Cortex of kidney (tissue), 1 donor: ENCODE results near the gene ZNF775.
"Not testable (repeated sequence)": the region's sequence is repeated elsewhere in the genome, so short reads cannot be mapped to it uniquely, and the experiment has no call there.

ENCODE experiments used
- DNase-seq: peaks from one replicate; lab custom pipeline; 2025; lab: John Stamatoyannopoulos, UW

ZNF775 gene

DNA sequence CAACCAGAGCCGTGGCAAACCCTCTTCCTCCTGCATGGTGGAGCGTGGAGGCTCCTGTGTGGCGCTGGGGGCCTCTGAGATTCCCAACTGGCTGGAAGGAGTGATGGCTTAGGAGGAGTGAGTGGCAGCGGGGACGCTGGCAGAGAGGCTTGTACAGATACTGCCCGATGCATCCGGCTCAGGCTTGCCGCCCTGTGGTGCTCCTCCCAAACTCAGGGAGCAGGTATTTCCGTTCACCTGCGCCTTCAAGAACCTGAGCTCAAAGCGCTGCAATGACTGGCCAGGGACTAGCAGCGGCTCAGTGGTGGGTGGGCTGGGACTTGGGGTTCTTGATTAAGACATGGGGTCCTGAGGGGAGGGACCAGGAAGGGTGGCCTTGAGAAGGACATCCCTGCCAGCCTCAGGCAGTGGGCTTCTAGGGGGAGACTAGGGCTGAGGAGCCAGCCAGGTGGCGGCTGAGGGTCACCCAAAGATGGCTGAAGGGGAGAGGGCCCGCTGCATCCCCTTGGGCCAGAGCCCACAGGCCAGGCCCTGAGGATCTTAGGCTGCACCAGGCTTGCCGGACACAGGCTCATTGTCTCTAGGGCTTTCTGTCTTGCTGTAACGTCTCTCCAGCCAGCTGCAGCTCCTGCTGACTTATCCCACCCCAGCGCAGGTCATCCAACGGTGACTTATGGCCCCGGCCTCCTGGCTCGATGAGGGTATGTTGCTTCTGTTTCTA lies 3.2 kb downstream of the ZNF775 start:
- DNase-seq, result no peak

- no peak for DNase-seq
Observed at GRCh38 chr7:150382844-150383225, 3.7 kb downstream of the ZNF775 start.

DNA sequence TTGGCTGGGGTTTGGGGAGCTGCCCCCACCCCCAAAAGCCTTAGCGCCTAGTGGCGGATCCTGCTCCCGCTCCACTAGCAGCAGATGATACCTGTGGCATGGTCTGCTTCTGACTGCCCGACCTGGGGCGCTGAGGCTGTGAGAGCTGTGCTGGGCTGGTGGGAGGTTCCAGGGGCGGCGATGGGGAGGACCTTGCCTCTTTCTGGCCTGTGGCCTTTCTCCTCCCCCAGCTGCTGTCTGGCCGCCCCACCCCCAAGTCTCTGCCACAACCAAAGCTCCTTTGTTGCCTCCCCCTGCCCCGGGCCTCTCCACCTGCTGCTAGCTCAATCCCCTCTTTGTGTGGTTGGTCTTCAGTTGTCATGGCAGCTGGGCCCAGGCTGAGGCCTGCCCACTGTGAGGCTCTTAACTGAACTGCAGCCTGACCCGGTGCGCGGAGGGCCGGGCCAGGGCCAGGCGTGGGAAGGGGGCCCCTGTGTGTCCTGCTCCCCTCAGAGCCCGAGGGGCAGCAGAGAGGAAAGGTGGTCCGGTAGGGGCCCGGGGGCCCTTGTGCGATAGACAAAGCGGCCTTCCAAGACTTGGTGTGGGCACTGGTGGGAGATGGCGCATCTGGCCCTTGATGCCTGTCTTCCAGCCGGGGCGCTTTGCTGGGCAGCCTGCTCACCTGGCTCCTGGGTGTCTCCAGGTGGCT lies 4.7 kb downstream of the ZNF775 start:
- no peak for DNase-seq

- DNase-seq, result no peak
Observed at GRCh38 chr7:150384406-150385301, 5.5 kb downstream of the ZNF775 start.

DNA sequence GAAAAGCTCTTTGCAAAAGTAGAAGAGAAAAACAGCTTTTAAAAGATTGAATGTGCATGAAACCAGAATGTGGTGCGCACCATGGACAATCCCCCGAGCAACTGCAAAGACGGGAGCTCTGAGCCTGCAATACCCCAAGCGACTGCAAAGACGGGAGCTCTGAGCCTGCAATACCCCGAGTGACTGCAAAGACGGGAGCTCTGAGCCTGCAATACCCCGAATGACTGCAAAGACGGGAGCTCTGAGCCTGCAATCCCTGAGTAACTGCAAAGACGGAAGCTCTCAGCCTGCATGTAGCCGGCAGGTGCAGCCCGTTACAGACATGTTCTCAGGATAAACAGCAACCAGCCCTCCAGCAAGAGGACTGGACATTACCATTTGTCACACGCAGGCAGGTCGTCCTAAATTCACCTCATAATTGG lies 6.2 kb downstream of the ZNF775 start:
- no peak for DNase-seq

DNA sequence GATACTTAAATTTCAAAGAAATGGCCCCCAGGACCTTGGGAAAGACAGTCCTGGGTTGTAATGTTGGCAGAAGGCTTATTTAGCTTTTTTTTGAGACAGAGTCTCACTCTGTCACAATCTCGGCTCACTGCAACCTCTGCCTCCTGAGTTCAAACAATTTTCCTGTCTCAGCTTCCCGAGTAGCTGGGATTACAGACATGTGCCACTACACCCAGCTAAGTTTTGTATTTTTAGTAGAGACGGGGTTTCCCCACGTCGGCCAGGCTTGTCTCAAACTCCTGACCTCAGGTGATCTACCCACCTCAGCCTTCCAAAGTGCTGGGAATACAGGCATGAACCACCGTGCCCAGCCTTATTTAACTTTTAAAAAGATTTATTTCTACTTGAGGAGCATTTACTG lies 6.8 kb downstream of the ZNF775 start:
- not testable (repeated sequence) for DNase-seq

DNA sequence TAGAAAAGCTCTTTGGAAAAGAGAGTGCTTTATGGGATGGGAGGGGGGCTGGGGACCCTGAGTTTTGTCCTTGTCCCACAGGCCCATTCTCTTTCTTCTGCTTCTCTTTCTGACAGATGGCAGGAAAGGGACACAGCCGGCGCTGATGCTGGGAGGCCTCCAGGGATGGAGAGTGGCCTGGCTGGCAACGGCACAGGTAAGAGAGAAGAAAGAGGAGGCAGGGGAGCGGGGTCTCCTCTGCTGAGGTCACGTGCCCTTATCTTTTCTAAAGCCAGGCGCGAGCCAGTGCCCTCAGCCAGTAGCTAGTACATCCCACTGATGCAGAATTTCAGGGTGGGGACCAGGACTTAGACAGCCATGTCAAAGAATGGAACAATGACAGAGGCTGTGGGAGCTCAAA lies 9.2 kb downstream of the ZNF775 start:
- no peak for DNase-seq

DNA sequence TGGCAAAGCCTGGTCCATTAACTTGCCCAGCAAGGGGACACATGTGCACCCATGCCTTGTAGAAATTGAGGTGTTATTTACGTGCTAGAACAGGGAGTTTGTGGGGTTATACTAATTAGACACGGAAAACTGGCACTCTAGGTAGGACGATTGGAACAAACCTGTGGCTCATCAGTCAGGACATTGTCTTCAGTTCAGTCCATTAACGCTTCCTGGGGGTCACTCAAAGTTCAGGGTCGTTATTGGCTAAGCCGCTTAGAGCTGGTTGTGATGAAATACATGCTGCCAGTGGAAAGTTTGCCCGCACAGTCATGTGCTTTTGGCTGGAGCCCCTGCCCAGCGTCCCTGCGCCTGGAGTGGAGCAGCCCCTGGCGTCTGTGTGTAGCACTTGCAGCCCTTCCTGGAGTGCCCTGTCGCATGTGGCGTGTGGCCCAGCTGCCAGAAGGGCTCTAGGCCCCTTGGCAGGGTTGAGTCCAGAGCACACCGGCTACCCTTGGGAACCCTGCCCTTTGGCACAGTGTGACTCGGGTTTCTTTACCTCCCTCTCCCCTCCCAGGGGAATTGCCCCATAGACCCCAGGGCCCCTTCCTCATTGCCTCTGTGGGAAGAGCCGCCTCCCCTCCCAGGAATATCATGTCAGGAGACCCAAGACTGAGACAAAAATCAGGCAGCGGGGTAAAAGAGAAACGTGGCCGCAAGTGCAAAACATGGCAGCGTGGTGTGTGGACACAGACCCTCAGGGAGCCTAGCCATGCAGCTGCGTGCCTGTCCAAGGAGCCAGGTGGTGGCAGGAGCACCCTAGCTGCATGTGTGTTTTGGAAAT lies 9.8 kb downstream of the ZNF775 start:
- no peak for DNase-seq

GRCh38 chr7:150389532-150389816 lies 10.3 kb downstream of the ZNF775 start:
- DNase-seq, result no peak

DNA sequence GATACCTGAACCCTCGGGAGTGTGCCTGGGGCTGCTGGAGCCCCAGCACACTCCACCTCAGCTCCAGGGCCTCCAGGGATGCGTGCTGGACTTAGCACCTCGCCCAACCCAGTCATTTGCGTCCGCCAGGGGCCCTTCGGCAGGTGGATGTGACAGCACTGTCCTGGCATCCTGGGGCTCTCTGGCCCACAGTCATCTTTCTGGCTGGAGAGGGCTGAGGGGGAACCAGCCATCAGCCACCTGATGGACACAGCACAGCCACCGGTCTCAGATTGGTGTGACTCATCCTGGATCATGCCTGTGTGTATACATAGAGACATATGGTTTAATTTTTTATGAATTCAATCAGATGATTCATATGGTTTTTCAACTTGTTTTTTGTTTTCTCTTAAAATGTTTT lies 11.1 kb downstream of the ZNF775 start:
- DNase-seq, result no peak

DNA sequence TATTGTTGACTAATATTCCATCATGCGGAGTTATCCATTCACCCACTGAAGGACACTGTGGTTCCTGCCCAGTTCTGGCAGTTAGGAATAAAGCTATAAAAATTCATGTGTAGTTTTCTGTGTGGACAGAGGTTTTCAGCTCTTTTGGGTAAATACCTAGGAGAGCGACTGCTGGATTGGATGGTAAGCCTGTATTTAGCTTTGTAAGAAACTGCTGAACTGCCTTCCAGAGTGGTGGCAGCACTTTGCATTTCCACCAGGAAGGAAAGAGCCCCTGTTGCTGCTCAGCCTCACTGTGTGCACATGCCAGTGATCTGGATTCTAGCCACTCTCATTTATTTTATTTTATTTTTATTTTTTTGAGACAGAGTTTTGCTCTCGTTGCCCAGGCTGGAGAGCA lies 14.2 kb downstream of the ZNF775 start:
- DNase-seq, result no peak

- no peak for DNase-seq
Observed at GRCh38 chr7:150396426-150396825, 17.3 kb downstream of the ZNF775 start.

GRCh38 chr7:150396851-150397260 lies 17.7 kb downstream of the ZNF775 start:
- no peak for DNase-seq

GRCh38 chr7:150397346-150398107 lies 18.4 kb downstream of the ZNF775 start:
- DNase-seq, result no peak

- DNase-seq, result no peak
Observed at GRCh38 chr7:150398108-150398964, 19.2 kb downstream of the ZNF775 start.

- DNase-seq, result no peak
Observed at GRCh38 chr7:150398965-150399320, 19.8 kb downstream of the ZNF775 start.

GRCh38 chr7:150399421-150400007 lies 20.4 kb downstream of the ZNF775 start:
- DNase-seq, result no peak

DNA sequence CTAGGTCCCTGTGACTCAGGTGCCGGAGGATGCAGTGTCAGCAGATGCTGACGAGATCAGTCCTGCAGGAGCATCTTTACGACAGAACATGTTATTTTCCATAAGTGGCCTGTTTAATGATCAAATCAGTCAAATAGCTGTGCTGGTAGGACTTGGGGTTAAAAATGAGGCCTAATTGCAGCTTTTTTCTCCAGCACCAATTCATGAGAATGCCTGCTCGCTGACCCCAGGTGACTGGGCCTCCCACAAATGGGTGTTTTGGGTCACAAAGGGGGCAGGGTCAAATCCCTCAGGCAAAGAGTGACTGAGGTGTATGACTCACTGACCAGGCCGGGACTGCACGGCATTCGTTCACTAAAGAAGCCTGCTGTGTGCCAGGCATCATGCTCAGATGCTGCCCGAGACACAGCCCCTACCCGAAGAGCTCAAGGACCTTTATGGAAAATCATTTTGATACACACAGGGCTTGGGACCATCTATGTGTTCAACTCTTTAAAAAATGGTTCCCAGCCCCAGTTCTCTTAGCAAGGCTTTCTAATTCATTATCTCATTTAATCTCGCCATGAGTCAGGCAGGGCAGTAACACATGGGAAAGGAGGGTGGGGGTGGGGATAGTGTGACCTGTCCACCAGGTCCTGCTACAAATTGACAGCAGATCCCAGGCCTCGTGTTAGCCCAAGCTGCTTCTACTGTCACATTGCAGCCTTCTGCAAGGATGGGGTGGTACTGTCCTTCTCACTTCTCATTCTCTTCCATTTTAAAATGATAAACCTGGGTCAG lies 21.1 kb downstream of the ZNF775 start:
- no peak for DNase-seq

DNA sequence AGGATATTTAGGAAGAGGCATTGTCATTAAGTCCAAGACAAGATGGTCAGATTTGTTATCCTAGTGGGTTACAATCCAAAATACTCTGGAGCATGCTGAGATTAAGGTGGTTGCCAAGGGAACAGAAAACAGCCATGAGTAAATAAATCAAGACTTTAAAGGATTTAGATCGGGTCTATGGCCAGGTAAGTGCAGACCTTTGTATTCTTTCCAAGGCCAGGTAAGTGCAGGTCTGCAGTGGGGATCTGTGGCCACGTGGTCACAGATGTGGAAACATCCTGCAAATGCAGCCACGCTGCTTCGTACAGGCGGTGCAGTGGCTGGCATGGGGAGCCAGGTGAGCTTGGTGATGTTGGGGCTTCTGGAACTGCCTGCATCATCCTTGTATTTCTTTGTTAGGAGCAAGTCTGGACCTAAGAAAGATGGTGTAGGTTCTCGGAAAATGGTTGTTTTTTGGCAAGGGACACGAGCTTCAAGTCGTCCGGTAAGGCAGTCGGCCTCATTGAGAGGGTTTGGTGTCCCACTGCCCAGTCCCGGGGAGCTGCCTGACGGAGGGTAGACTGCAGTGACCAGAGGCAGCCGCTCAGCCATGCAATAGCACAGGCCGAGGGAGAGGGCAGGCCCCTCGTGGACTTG lies 21.8 kb downstream of the ZNF775 start:
- no peak for DNase-seq
